ENCODE data around the gene PRPS1.
"Not testable (repeated sequence)": the region's sequence is repeated elsewhere in the genome, so short reads cannot be mapped to it uniquely, and the experiment has no call there.

The PRPS1 gene

GRCh38 chrX:107675823-107676555, 47.7 kb downstream of the PRPS1 start:
- DNase-seq, result peak; percentile 26

DNA sequence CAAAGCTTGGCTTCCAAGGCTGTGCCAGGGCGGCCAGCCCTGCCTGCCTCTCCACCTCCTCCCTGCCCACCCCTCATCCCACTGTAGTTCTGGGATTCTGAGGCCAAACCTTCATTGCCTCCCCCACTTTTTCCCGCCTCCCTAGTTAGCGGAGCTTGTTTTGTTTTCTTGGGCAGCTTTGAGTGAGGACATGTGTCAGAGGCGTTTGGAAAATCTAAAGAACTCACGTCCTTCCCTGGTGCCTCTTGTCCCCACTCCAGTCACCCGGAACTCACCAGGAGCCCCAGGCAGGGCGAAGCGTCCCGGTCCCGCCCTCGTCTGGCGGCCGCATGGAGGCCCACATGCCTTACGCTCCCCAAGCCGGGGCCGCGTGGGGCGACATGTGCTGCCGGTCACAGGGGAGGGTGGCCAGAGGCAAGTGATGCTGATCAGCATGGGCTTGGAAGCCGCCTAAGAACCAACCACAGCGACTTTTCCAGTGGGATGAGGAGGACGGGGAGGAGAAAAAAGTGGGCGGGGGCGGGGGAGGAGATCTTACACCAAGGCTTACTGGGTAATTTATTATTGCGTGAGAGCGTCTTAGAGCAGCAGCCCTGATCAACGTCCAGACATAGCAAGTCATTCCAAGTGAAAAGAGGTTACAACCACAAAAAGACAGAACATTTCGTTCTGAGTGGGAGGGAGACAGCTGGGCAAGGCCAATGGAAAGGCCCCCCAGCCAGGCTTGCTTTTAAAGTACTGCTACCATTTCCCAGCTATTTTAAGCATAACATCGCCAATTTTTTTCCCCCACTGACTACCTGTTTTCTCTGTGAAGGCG, 48.5 kb downstream of the PRPS1 start:
- peak; percentile 68 for DNase-seq

DNA sequence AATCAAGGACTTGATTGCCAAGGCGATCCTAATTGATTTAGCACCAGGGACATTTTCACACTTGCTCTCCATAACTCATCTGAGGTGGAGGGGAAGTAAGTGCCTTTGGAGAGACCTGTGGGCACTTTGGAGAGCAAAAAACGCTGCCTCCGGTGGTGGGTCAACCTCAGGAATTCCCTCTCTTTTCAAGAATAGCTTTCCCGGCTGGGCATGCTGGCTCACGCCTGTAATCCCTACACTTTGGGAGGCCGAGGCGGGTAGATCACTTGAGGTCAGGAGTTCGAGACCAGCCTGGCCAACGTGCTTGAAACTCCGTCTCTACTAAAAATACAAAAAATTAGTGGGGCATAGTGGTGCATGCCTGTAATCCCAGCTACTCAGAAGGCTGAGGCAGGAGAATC, 49.2 kb downstream of the PRPS1 start:
- DNase-seq, result no peak

- DNase-seq, result no peak
Measured at GRCh38 chrX:107677909-107678308, 49.6 kb downstream of the PRPS1 start.

DNA sequence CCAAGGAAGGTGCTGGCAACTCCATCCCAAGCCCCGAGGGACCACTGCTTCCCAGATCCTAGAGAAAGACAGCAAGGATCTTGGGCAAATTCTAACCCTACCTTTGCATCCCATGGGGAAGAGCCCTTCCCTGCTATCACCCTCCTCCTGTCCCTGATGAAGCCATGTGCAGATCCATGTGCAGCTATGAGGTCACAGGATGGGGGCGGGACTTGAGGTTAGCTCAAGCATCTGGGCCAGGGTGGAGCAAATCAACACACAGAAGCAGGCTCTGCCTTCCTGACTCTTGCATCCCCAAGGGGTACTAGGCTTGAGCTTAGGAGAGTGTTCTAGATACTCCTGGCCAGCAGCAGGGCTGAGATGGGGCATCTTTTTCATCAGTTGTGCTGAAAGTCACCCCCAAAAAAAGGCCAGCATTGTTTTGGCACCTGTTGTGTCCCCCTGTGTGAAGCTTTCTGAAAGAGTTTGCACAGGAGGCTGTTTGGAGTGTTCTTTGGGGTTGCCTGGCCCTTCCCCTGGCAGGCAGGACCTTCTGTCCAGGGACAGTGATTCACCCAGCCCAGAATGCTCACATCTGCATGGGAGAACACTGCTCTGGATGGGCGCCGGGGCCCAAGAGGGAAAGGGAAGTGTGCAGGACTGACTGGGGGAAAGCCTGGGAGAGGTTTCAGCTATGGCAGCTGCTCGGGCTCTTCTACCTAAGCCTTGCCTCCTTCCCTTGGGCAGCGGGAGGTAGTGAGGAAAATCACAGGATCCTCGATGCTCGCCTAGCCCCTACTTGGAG, 50.8 kb downstream of the PRPS1 start:
- DNase-seq, result peak; percentile 80

DNA sequence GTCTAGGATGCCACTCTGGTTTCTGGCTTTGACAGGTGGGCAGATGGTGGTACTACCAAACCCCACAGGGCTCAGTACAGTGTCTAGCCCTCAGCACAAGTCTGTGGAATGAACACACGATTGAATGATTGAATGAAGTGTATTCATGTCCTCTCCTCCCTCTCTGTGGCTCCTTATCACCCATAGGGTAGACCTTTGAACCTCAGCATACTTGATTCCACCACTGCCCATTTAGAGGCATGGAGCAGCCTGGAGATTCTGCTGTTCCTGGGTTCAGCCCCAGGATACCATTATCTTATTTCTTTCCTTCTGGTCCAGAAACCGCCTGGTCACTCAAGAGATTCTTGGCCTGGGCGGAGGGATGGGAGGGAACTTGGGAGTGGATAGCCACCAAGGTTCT, 53.9 kb downstream of the PRPS1 start:
- DNase-seq, result no peak

GRCh38 chrX:107683124-107683895, 55.0 kb downstream of the PRPS1 start:
- DNase-seq, result no peak

GRCh38 chrX:107683931-107684330, 55.6 kb downstream of the PRPS1 start:
- DNase-seq, result no peak

DNA sequence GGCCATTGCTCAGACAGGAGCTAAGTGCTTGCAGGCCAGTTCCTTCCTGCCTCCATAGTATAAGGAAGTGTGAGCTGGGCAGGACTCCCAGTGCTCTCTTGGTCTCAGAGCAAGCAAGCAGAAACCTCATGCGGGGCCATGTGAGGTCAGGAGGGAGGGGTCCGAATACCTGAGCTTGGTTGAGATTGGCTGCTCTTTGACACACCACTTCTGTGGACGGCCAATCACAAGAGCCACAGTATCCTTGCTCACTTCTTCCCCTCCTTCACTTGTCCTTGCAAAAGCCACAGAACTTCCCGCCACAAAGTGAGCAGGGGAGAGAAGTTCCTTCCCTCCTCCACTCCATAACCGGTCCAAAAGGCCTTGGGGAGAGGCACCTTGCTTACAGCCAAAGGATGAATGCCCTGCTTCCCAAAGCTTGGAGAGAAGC, 56.7 kb downstream of the PRPS1 start:
- DNase-seq, result peak; percentile 27

DNA sequence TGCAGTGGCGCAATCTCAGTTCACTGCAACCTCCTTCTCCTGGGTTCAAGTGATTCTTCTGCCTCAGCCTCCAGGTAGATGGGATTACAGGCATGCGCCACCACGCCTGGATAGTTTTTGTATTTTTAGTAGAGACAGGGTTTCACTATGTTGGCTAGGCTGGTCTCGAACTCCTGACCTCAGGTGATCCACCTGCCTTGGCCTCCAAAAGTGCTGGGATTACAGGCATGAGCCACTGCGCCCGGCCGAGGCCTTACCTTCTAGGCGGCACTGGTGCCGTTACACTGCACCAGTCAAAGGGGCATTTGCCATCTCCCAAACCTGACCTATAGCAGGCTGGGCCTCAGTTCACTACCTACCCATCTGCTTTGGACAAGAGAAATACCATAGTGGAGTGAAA, 57.3 kb downstream of the PRPS1 start:
- not testable (repeated sequence) for DNase-seq

DNA sequence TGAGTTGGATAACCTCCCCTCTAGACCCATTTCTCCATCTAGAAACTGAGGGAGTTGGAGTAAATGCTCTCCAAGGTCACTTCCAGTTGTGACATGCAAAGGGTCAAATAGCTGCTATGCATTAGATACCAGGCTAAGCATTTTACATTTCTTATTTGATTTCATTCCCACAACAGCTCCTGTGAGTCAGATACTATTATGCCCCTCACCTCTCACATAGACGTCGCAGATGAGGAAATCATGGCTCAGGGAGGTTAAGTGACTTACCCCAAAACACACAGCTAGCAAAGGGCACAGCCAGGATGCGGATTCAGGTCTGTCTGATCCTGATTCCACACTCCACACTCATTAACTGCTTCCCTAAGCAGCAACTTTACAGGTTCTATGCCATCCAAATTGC, 57.7 kb downstream of the PRPS1 start:
- DNase-seq, result no peak

DNA sequence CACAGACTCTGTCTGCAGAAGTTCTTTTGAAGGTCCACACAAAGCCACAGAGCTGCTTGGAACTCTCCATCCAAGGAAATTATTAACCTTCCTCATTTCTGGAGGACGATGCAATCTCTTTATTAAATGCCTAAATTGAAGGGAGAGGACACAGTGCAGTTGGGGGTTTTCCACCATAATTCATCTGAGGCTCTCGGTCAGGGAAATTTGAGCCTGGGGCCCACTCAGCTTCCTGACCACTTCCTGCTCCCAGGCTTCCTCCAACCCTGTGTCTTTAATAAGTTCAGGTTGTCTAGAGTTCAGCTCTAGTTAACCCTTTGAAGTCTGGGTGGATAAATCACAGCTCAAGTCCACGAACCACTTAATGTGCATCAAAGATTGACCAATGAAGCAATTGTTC, 58.5 kb downstream of the PRPS1 start:
- no peak for DNase-seq

DNA sequence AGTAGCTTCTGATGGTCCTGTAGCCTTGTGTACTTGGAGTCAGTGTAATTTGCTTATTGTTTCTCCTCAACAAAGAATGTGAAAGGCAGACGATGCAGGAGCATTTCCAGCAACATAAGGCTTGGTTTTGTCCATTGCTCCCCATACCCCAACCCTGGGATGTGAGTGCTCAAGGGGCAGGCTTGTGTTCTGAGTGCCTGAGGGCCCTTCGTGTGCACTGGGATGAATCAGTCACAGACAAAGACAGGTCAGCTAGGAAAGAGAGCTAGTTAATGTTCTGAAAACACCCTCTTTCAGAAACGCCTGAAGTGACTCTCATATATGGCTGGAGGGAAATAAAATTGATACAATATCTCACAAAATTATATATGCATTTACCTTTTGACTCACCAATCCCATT, 59.1 kb downstream of the PRPS1 start:
- DNase-seq, result no peak

DNA sequence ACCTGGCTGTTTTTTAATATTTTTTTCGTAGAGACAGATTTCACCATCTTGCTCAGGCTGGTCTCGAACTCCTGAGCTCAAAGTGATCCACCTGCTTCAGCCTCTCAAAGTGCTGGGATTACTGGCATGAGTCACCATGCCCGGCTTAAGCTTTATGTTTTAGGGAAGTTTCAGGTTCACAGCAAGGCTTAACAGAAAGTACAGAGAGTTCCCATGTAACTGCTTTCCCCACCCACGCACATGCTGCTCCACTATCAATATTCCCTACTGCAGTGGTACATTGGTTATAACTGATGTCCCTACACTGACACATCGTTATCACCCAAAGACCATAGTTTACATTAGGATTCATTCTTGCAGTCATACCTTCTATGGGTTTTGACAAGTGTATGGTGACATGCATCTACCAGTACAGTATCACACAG, 62.7 kb downstream of the PRPS1 start:
- DNase-seq, result no peak

GRCh38 chrX:107699616-107700015, 71.3 kb downstream of the PRPS1 start:
- no peak for DNase-seq

DNA sequence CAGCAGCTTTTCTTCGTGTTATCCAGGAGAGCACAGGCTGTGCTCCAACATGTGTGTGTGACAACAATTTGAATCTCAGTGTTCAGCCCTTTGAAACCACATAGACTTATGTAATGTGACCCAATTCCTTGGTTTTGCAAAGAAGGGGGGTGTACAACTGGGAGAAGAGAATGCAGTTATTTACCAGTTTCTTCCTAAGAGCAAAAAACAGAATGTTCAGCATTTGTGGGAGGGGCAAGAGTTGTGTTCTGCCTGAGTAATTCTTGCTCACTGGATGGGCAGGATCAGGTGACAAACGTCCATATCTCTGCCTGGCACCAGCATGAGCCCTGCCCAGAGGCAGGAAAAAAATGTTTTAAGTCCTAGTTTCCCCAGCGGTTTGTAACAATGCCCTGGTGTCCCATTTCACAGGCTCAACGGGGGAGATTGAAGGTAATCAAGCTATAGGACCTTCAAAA, 72.0 kb downstream of the PRPS1 start:
- no peak for DNase-seq

Measured in activated CD4-positive, alpha-beta T cell treated with anti-CD3 and anti-CD28 coated beads for 48 hours (primary cell).